Neuron (in vitro differentiated cells): ENCODE results near the gene POLR2L.

Source experiments
- H2AFZ ChIP-seq: one replicate; pipeline ENCODE4 v1.6.1; 2013; ENCODE audit warnings: low read depth, mild to moderate bottlenecking, inconsistent platforms, low read length, moderate library complexity
- H3K27me3 ChIP-seq: one replicate; pipeline ENCODE4 v1.6.1; 2013; ENCODE audit warnings: low read length; ENCODE audit not compliant: insufficient read depth
- H3K36me3 ChIP-seq: one replicate; pipeline ENCODE4 v1.6.1; 2013; ENCODE audit warnings: low read length; ENCODE audit not compliant: insufficient read depth
- H3K4me1 ChIP-seq: one replicate; pipeline ENCODE4 v1.6.1; 2013; ENCODE audit warnings: low read length; ENCODE audit not compliant: insufficient read depth
- H3K4me3 ChIP-seq: 2 replicates; pipeline ENCODE4 v1.5.1; 2013; ENCODE audit warnings: mild to moderate bottlenecking, low read length, moderate library complexity
- H3K9me3 ChIP-seq: one replicate; pipeline ENCODE4 v1.6.1; 2013; ENCODE audit warnings: low read length

Gene POLR2L

GRCh38 chr11:809287-810039 is 32.9 kb downstream of the POLR2L start, which contains the start of gene RPLP2:
RPLP2 (plus strand) TSS chr11:809967; CDS start chr11:810235, 268 bp downstream.
- Histone ChIP-seq H2AFZ (peak within 1 kb of the TSS; percentile 76), H3K4me1 (peaks cover 29% of the 10 kb centered on the region), H3K9me3 (no peaks in the 10 kb centered on the region), H3K36me3 (peaks cover 26% of the 10 kb centered on the region), H3K4me3 (peak within 1 kb of the TSS; percentile 87), H3K27me3 (no peaks in the 10 kb centered on the region)

GRCh38 chr11:808427-809286 is 33.7 kb downstream of the POLR2L start:
- Histone ChIP-seq H2AFZ (peak overlapping the region; percentile 76), H3K36me3 (peaks cover 23% of the 10 kb centered on the region), H3K4me3 (peak overlapping the region; percentile 87), H3K27me3 (no peaks in the 10 kb centered on the region), H3K9me3 (no peaks in the 10 kb centered on the region), H3K4me1 (peaks cover 37% of the 10 kb centered on the region)

GRCh38 chr11:804599-804964 is 37.7 kb downstream of the POLR2L start:
- Histone ChIP-seq H2AFZ (peak overlapping the region; percentile 27), H3K36me3 (peaks cover 29% of the 10 kb centered on the region), H3K4me1 (peaks cover 29% of the 10 kb centered on the region), H3K27me3 (no peaks in the 10 kb centered on the region), H3K9me3 (no peaks in the 10 kb centered on the region), H3K4me3 (peak overlapping the region; percentile 54)

- H3K4me1 ChIP-seq = peaks cover 29% of the 10 kb centered on the region
- H3K27me3 ChIP-seq = no peaks in the 10 kb centered on the region
- H3K9me3 ChIP-seq = no peaks in the 10 kb centered on the region
- H3K4me3 ChIP-seq = peak overlapping the region; percentile 54
- H2AFZ ChIP-seq = no peak overlapping the region
- peaks cover 33% of the 10 kb centered on the region for H3K36me3 ChIP-seq
Measured at GRCh38 chr11:803770-804598, 38.3 kb downstream of the POLR2L start.

- no peak overlapping the region for H3K4me3 ChIP-seq
- H3K36me3 ChIP-seq = peaks cover 35% of the 10 kb centered on the region
- H3K27me3 ChIP-seq = no peaks in the 10 kb centered on the region
- H3K9me3 ChIP-seq = no peaks in the 10 kb centered on the region
- no peak overlapping the region for H2AFZ ChIP-seq
- H3K4me1 ChIP-seq = peaks cover 25% of the 10 kb centered on the region
Measured at GRCh38 chr11:803467-803742, 38.9 kb downstream of the POLR2L start.

- Histone ChIP-seq H2AFZ (no peak overlapping the region), H3K4me1 (peaks cover 23% of the 10 kb centered on the region)
Measured at GRCh38 chr11:802693-803466, 39.4 kb downstream of the POLR2L start.

GRCh38 chr11:802018-802617 is 40.2 kb downstream of the POLR2L start:
- Histone ChIP-seq H3K4me1 (peaks cover 23% of the 10 kb centered on the region), H3K9me3 (no peaks in the 10 kb centered on the region), H3K27me3 (no peaks in the 10 kb centered on the region), H3K36me3 (peaks cover 35% of the 10 kb centered on the region), H2AFZ (no peak overlapping the region), H3K4me3 (no peak overlapping the region)

More at GRCh38 chr11:802693-803466, 39.4 kb downstream of the POLR2L start:
- Histone ChIP-seq H3K27me3 (no peaks in the 10 kb centered on the region), H3K36me3 (peaks cover 35% of the 10 kb centered on the region), H3K9me3 (no peaks in the 10 kb centered on the region), H3K4me3 (no peak overlapping the region)

- no peaks in the 10 kb centered on the region for H3K27me3 ChIP-seq
- no peak overlapping the region for H3K4me3 ChIP-seq
- H3K9me3 ChIP-seq = no peaks in the 10 kb centered on the region
- peaks cover 35% of the 10 kb centered on the region for H3K36me3 ChIP-seq
- H3K4me1 ChIP-seq = peaks cover 31% of the 10 kb centered on the region
- H2AFZ ChIP-seq = no peak overlapping the region
Measured at GRCh38 chr11:801097-801780, 41.1 kb downstream of the POLR2L start.

- Histone ChIP-seq H3K4me3 (no peak overlapping the region), H3K27me3 (no peaks in the 10 kb centered on the region)
Measured at GRCh38 chr11:800473-800872, 41.9 kb downstream of the POLR2L start.

GRCh38 chr11:799641-800316 is 42.5 kb downstream of the POLR2L start:
- Histone ChIP-seq H3K4me3 (no peak overlapping the region), H3K36me3 (peaks cover 35% of the 10 kb centered on the region), H3K27me3 (no peaks in the 10 kb centered on the region), H3K4me1 (peaks cover 37% of the 10 kb centered on the region), H3K9me3 (no peaks in the 10 kb centered on the region), H2AFZ (no peak overlapping the region)

More at GRCh38 chr11:800473-800872, 41.9 kb downstream of the POLR2L start:
- H3K36me3 ChIP-seq = peaks cover 35% of the 10 kb centered on the region
- no peak overlapping the region for H2AFZ ChIP-seq
- H3K9me3 ChIP-seq = no peaks in the 10 kb centered on the region
- H3K4me1 ChIP-seq = peaks cover 36% of the 10 kb centered on the region

- Histone ChIP-seq H3K4me1 (peaks cover 23% of the 10 kb centered on the region), H3K4me3 (peak within 1 kb of the TSS; percentile 70), H3K36me3 (peaks cover 47% of the 10 kb centered on the region)
Measured at GRCh38 chr11:798093-798713, 44.1 kb downstream of the POLR2L start, which contains the start of gene SLC25A22. SLC25A22 (minus strand) TSS chr11:798281; CDS start chr11:795006, 3,275 bp downstream.

More at GRCh38 chr11:798093-798713, 44.1 kb downstream of the POLR2L start, which contains the start of gene SLC25A22:
- no peaks in the 10 kb centered on the region for H3K9me3 ChIP-seq
- H3K27me3 ChIP-seq = no peaks in the 10 kb centered on the region
- no peak within 1 kb of the TSS for H2AFZ ChIP-seq
